ENCODE results near the gene CRIM1.

The CRIM1 gene

GRCh38 chr2:36406296-36406695 lies 50.7 kb downstream of the CRIM1 start:
- TF ChIP-seq GATA1 (IDR thresholded peaks at IDR 0.05; ENCODE audit: low read depth, low read length) (no peak), POLR2A (IDR thresholded peaks at IDR 0.05; ENCODE audit: low read length) (no peak)
- no peak for DNase-seq

- no peak for DNase-seq
- TF ChIP-seq GATA1 (IDR thresholded peaks at IDR 0.05; ENCODE audit: low read depth, low read length) (no peak), POLR2A (IDR thresholded peaks at IDR 0.05; ENCODE audit: low read length) (no peak)
These were observed 51.8 kb downstream of the CRIM1 start for GRCh38 chr2:36407413-36407812.

GRCh38 chr2:36408198-36408703 lies 52.7 kb downstream of the CRIM1 start:
- no peak for TF ChIP-seq GATA1 (IDR thresholded peaks at IDR 0.05; ENCODE audit: low read depth, low read length)
- TF ChIP-seq POLR2A (IDR thresholded peaks at IDR 0.05; ENCODE audit: low read length), result no peak
- no peak for DNase-seq

- TF ChIP-seq POLR2A (IDR thresholded peaks at IDR 0.05; ENCODE audit: low read length) (no peak), GATA1 (IDR thresholded peaks at IDR 0.05; ENCODE audit: low read depth, low read length) (no peak)
- DNase-seq, result no peak
These were observed 53.8 kb downstream of the CRIM1 start for GRCh38 chr2:36409335-36409734.

GRCh38 chr2:36409935-36410334 lies 54.4 kb downstream of the CRIM1 start:
- no peak for TF ChIP-seq GATA1 (IDR thresholded peaks at IDR 0.05; ENCODE audit: low read depth, low read length)
- no peak for TF ChIP-seq POLR2A (IDR thresholded peaks at IDR 0.05; ENCODE audit: low read length)
- DNase-seq, result no peak

GRCh38 chr2:36410681-36411080 lies 55.1 kb downstream of the CRIM1 start:
- DNase-seq, result peak; percentile 6
- TF ChIP-seq POLR2A (IDR thresholded peaks at IDR 0.05; ENCODE audit: low read length) (no peak), GATA1 (IDR thresholded peaks at IDR 0.05; ENCODE audit: low read depth, low read length) (no peak)

GRCh38 chr2:36411962-36412444 lies 56.4 kb downstream of the CRIM1 start:
- DNase-seq, result peak; percentile 25 to 64
- TF ChIP-seq POLR2A (IDR thresholded peaks at IDR 0.05; ENCODE audit: low read length) (no peak), GATA1 (IDR thresholded peaks at IDR 0.05; ENCODE audit: low read depth, low read length) (no peak)

GRCh38 chr2:36413218-36413617 lies 57.6 kb downstream of the CRIM1 start:
- no peak for DNase-seq
- TF ChIP-seq POLR2A (IDR thresholded peaks at IDR 0.05; ENCODE audit: low read length), result no peak
- no peak for TF ChIP-seq GATA1 (IDR thresholded peaks at IDR 0.05; ENCODE audit: low read depth, low read length)

- no peak for DNase-seq
- no peak for TF ChIP-seq GATA1 (IDR thresholded peaks at IDR 0.05; ENCODE audit: low read depth, low read length)
- TF ChIP-seq POLR2A (IDR thresholded peaks at IDR 0.05; ENCODE audit: low read length), result no peak
These were observed 58.7 kb downstream of the CRIM1 start for GRCh38 chr2:36414307-36414706.

GRCh38 chr2:36415381-36416022 lies 59.9 kb downstream of the CRIM1 start:
- TF ChIP-seq POLR2A (IDR thresholded peaks at IDR 0.05; ENCODE audit: low read length) (no peak), GATA1 (IDR thresholded peaks at IDR 0.05; ENCODE audit: low read depth, low read length) (no peak)
- no peak for DNase-seq

- TF ChIP-seq GATA1 (IDR thresholded peaks at IDR 0.05; ENCODE audit: low read depth, low read length) (no peak), POLR2A (IDR thresholded peaks at IDR 0.05; ENCODE audit: low read length) (no peak)
- no peak for DNase-seq
These were observed 61.0 kb downstream of the CRIM1 start for GRCh38 chr2:36416370-36417165.

- no peak for DNase-seq
- no peak for TF ChIP-seq POLR2A (IDR thresholded peaks at IDR 0.05; ENCODE audit: low read length)
- no peak for TF ChIP-seq GATA1 (IDR thresholded peaks at IDR 0.05; ENCODE audit: low read depth, low read length)
These were observed 65.1 kb downstream of the CRIM1 start for GRCh38 chr2:36420569-36421181.

- no peak for TF ChIP-seq GATA1 (IDR thresholded peaks at IDR 0.05; ENCODE audit: low read depth, low read length)
- TF ChIP-seq POLR2A (IDR thresholded peaks at IDR 0.05; ENCODE audit: low read length), result no peak
- no peak for DNase-seq
These were observed 65.8 kb downstream of the CRIM1 start for GRCh38 chr2:36421379-36421778.

- no peak for TF ChIP-seq GATA1 (IDR thresholded peaks at IDR 0.05; ENCODE audit: low read depth, low read length)
- TF ChIP-seq POLR2A (IDR thresholded peaks at IDR 0.05; ENCODE audit: low read length), result no peak
- no peak for DNase-seq
These were observed 67.6 kb downstream of the CRIM1 start for GRCh38 chr2:36423172-36423571.

Measured in erythroblast (primary cell).